RWPE2 (cell line): ENCODE measurements around the gene ERGIC1.
A peak's percentile ranks its signal among the peaks of the same experiment; 100 is the strongest.

Experiments used
- ATAC-seq: fragments of 200-7000 bp; cut with Tn5 transposase; 3 replicates; pipeline ENCODE4 v1.9.1; 2021; ENCODE audit warnings: low read depth
- DNase-seq: peaks from one replicate; pipeline ENCODE4 v3.0.0-alpha.2; 2020; ENCODE audit warnings: low spot score
- H3K27ac ChIP-seq: fragments of 450-650 bp; 2 replicates; pipeline ENCODE4 v1.5.1; 2017; ENCODE audit warnings: mild to moderate bottlenecking; ENCODE audit not compliant: poor library complexity, severe bottlenecking
- H3K27me3 ChIP-seq: fragments of 250-450 bp; sonication (Bioruptor Pico); 2 replicates; pipeline ENCODE4 v1.5.1; 2021; ENCODE audit warnings: mild to moderate bottlenecking, moderate library complexity; ENCODE audit not compliant: insufficient read depth, poor library complexity, severe bottlenecking
- H3K36me3 ChIP-seq: fragments of 250-450 bp; sonication (Bioruptor Pico); 2 replicates; pipeline ENCODE4 v1.5.1; 2020; ENCODE audit warnings: low read depth, mild to moderate bottlenecking, moderate library complexity
- H3K4me1 ChIP-seq: fragments of 250-450 bp; sonication (Bioruptor Pico); 2 replicates; pipeline ENCODE4 v1.5.1; 2021; ENCODE audit warnings: mild to moderate bottlenecking, moderate library complexity; ENCODE audit not compliant: insufficient read depth, poor library complexity, severe bottlenecking
- H3K4me3 ChIP-seq: fragments of 250-450 bp; sonication (Bioruptor Pico); 2 replicates; pipeline ENCODE4 v1.5.1; 2021; ENCODE audit warnings: mild to moderate bottlenecking, moderate library complexity; ENCODE audit not compliant: severe bottlenecking
- H3K9me3 ChIP-seq: fragments of 250-450 bp; sonication (Bioruptor Pico); 2 replicates; pipeline ENCODE4 v1.5.1; 2021; ENCODE audit warnings: mild to moderate bottlenecking, moderate library complexity; ENCODE audit not compliant: severe bottlenecking
- TF ChIP-seq, protein P1 (sequence below): fragments of 450-650 bp; IDR thresholded peaks from one replicate; pipeline ENCODE4 v1.5.1; 2017; ENCODE audit warnings: mild to moderate bottlenecking, moderate library complexity; ENCODE audit not compliant: poor library complexity, severe bottlenecking

The ERGIC1 gene

GRCh38 chr5:172899436-172899835 lies 65.4 kb downstream of the ERGIC1 start:
- H3K4me1 ChIP-seq, result peaks cover 70% of the 10 kb centered on the region
- H3K27ac ChIP-seq, result peak overlapping the region; percentile 100

GRCh38 chr5:172901012-172901780 lies 67.1 kb downstream of the ERGIC1 start:
- no peaks in the 10 kb centered on the region for H3K9me3 ChIP-seq
- H3K36me3 ChIP-seq, result peaks cover 53% of the 10 kb centered on the region
- ATAC-seq (no peak), DNase-seq (no peak)
- H3K4me3 ChIP-seq, result no peak overlapping the region
- H3K4me1 ChIP-seq, result peaks cover 84% of the 10 kb centered on the region
- TF ChIP-seq, protein P1, sequence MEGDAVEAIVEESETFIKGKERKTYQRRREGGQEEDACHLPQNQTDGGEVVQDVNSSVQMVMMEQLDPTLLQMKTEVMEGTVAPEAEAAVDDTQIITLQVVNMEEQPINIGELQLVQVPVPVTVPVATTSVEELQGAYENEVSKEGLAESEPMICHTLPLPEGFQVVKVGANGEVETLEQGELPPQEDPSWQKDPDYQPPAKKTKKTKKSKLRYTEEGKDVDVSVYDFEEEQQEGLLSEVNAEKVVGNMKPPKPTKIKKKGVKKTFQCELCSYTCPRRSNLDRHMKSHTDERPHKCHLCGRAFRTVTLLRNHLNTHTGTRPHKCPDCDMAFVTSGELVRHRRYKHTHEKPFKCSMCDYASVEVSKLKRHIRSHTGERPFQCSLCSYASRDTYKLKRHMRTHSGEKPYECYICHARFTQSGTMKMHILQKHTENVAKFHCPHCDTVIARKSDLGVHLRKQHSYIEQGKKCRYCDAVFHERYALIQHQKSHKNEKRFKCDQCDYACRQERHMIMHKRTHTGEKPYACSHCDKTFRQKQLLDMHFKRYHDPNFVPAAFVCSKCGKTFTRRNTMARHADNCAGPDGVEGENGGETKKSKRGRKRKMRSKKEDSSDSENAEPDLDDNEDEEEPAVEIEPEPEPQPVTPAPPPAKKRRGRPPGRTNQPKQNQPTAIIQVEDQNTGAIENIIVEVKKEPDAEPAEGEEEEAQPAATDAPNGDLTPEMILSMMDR, result no peak
- peak overlapping the region; percentile 100 for H3K27ac ChIP-seq
- H3K27me3 ChIP-seq, result no peaks in the 10 kb centered on the region

More at GRCh38 chr5:172899436-172899835, 65.4 kb downstream of the ERGIC1 start:
- Histone ChIP-seq H3K27me3 (no peaks in the 10 kb centered on the region), H3K36me3 (peaks cover 60% of the 10 kb centered on the region), H3K9me3 (no peaks in the 10 kb centered on the region), H3K4me3 (no peak overlapping the region)
- DNase-seq (no peak), ATAC-seq (no peak)
- TF ChIP-seq, protein P1, result no peak

DNA sequence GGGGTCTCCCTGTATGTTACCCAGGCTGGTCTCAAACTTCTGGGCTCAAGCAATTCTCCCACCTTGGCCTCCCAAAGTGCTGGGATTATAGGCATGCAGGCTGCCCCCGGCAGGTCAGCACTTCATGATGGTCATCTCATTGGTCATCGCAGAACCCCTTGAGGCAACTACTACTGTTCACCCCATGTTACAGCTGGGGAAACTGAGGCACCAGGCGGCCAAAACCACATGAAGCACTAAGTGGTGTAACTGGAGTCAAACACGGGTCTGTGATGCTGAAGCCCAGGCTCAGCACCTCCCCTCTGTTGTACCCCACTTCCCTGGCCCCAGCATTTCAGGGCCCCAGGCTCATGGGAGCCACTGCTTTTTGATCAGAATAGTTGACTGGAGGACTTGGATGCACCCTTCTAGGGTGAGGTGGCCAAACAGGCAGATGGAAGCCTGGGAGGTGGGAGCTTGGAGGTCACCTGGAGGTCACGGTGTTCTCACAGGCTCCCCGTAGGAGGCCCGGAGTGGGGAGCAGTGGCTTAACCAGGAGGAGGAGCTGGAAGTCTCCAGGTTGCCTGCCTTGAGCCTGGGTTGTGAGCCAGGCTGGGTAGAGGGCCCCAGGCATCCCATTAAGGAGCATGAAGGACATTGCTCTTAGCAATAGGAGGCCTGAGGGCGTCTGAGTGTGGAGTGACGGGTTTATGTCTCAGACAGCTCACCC lies 67.9 kb downstream of the ERGIC1 start:
- peaks cover 81% of the 10 kb centered on the region for H3K4me1 ChIP-seq
- H3K36me3 ChIP-seq, result peaks cover 49% of the 10 kb centered on the region
- TF ChIP-seq, protein P1, result no peak
- no peak for DNase-seq
- H3K9me3 ChIP-seq, result no peaks in the 10 kb centered on the region
- peak; percentile 1; the same call in 1 of the 3 replicates for ATAC-seq
- H3K27ac ChIP-seq, result peak overlapping the region; percentile 100
- H3K27me3 ChIP-seq, result no peaks in the 10 kb centered on the region
- H3K4me3 ChIP-seq, result no peak overlapping the region

DNA sequence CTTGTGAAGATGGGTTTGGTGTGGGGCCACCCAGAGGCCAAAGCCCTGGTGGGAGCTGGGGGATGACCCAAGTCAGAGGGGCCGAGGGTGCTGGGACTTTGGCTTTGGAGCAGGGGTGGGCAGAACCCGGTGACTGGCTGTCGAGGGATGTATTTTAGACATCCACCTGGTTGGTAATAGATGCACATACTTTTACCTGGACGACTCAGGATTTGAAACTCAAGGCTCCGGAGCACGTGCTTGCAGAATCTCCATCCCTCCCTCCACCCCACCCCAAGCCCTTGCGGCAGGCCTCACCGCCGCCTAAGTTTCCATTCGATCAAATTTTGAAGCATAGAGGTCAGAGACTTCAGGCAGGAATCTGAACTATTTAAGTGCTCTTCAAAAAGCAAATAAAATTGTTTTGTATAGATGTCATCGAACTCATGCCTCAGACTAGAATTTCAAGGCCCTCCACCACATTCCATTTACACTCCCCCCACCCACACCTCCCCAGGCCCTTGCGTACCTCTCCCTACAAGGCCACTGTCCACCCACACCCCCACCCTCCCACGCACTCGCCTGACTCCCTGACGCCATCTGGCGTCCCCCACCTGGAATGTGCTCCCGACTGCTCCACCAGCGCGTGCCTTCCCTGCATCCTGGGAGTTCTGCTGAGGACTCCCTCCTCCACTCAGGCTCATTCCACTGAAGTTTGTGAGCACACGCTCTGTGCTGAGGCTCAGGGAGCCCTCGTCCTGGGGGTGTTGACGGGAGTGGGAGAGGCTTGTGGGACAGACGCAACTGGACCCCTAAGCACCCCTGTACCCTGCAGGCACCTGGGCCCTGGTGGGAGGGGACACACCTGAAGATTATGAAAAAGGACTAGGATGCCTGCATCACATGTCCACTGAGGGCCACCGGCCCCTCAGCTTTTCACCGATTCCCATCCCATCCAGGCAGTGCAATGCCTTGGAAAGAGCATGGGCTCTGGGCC lies 68.7 kb downstream of the ERGIC1 start:
- Histone ChIP-seq H3K27ac (peak overlapping the region; percentile 100), H3K27me3 (no peaks in the 10 kb centered on the region), H3K36me3 (peaks cover 43% of the 10 kb centered on the region), H3K4me1 (peaks cover 72% of the 10 kb centered on the region), H3K9me3 (no peaks in the 10 kb centered on the region), H3K4me3 (no peak overlapping the region)
- DNase-seq (peak; percentile 92), ATAC-seq (peak; percentile 7)
- TF ChIP-seq, protein P1, result peak; percentile 77
